HEK293 (cell line): ENCODE data around the gene DOCK1.

ENCODE experiments used
- CTCF ChIA-PET: fragments of 350-600 bp; formaldehyde crosslinking; extraction: SDS; loops from one replicate; lab custom pipeline; 2021; ENCODE audit warnings: antibody characterized with exemption; lab: Yijun Ruan, JAX
- POLR2A ChIA-PET: fragments of 300-600 bp; formaldehyde crosslinking; extraction: SDS; loops from one replicate; lab custom pipeline; 2020; ENCODE audit warnings: antibody characterized with exemption, inconsistent platforms; lab: Yijun Ruan, JAX
- H3K27ac ChIP-seq: fragments of 200-500 bp; sonication (Bioruptor generic); 2 replicates; pipeline ENCODE4 v1.5.1; 2014; ENCODE audit warnings: low read depth, low read length, control low read depth, inconsistent platforms; ENCODE audit errors: extremely low read depth
- H3K36me3 ChIP-seq, 2 experiments: fragments of 200-500 bp in 1 of 2; sonication (Bioruptor generic) in 1 of 2; 1 replicate in 1 of 2; 2 replicates in 1 of 2; pipeline ENCODE4 v1.5.1; 2014 to 2017; ENCODE audit warnings: inconsistent platforms in 2 of 2, low read length in 2 of 2; ENCODE audit not compliant: control insufficient read depth in 2 of 2, insufficient read depth in 1 of 2
- H3K4me1 ChIP-seq: fragments of 200-500 bp; sonication (Bioruptor generic); 2 replicates; pipeline ENCODE4 v1.5.1; 2014; ENCODE audit warnings: mild to moderate bottlenecking, low read length, inconsistent platforms; ENCODE audit not compliant: control insufficient read depth, insufficient read depth
- H3K4me3 ChIP-seq: 2 replicates; pipeline ENCODE4 v1.5.1; 2011; ENCODE audit warnings: low read depth, mild to moderate bottlenecking, control low read depth, low read length, moderate library complexity
- H3K9me3 ChIP-seq: fragments of 200-500 bp; sonication (Bioruptor generic); 2 replicates; pipeline ENCODE4 v1.5.1; 2014; ENCODE audit warnings: low read depth, low read length, inconsistent platforms; ENCODE audit not compliant: control insufficient read depth, insufficient read depth
- GLI2 ChIP-seq: fragments of 450-650 bp; formaldehyde crosslinking; IDR thresholded peaks from 2 replicates; pipeline ENCODE4; 2017; ENCODE audit warnings: missing biosample characterization, missing genetic modification characterization, low read depth, borderline replicate concordance
- KLF17 ChIP-seq: fragments of 450-650 bp; formaldehyde crosslinking; IDR thresholded peaks from 2 replicates; pipeline ENCODE4 v1.5.1; 2016; ENCODE audit warnings: missing biosample characterization, missing genetic modification characterization
- KLF7 ChIP-seq: fragments of 450-650 bp; formaldehyde crosslinking; IDR thresholded peaks from 2 replicates; pipeline ENCODE4 v1.5.1; 2016; ENCODE audit warnings: missing biosample characterization, missing genetic modification characterization, borderline replicate concordance
- SCRT1 ChIP-seq: fragments of 450-650 bp; formaldehyde crosslinking; IDR thresholded peaks from 2 replicates; pipeline ENCODE4 v1.5.1; 2016; ENCODE audit warnings: missing biosample characterization, missing genetic modification characterization, borderline replicate concordance
- WT1 ChIP-seq: fragments of 450-650 bp; formaldehyde crosslinking; IDR thresholded peaks from 2 replicates; pipeline ENCODE4 v1.5.1; 2016; ENCODE audit warnings: missing biosample characterization, missing genetic modification characterization
- ZBTB1 ChIP-seq: fragments of 450-650 bp; formaldehyde crosslinking; IDR thresholded peaks from 2 replicates; pipeline ENCODE4 v1.5.1; 2016; ENCODE audit warnings: missing biosample characterization, missing genetic modification characterization
- ZNF132 ChIP-seq: fragments of 450-650 bp; formaldehyde crosslinking; IDR thresholded peaks from 2 replicates; pipeline ENCODE4 v1.5.1; 2017; ENCODE audit warnings: missing biosample characterization, missing genetic modification characterization, borderline replicate concordance
- ZNF133 ChIP-seq: fragments of 450-650 bp; formaldehyde crosslinking; IDR thresholded peaks from 2 replicates; pipeline ENCODE4 v1.5.1; 2016; ENCODE audit warnings: missing biosample characterization, missing genetic modification characterization
- ZNF140 ChIP-seq: fragments of 450-650 bp; formaldehyde crosslinking; IDR thresholded peaks from 2 replicates; pipeline ENCODE4 v1.5.1; 2016; ENCODE audit warnings: missing biosample characterization, missing genetic modification characterization
- ZNF146 ChIP-seq: fragments of 450-650 bp; formaldehyde crosslinking; IDR thresholded peaks from 2 replicates; pipeline ENCODE4 v1.5.1; 2016; ENCODE audit warnings: missing biosample characterization, missing genetic modification characterization
- ZNF202 ChIP-seq: fragments of 450-650 bp; formaldehyde crosslinking; IDR thresholded peaks from 2 replicates; pipeline ENCODE4 v1.5.1; 2016; ENCODE audit warnings: missing biosample characterization, missing genetic modification characterization, borderline replicate concordance
- ZNF248 ChIP-seq: fragments of 450-650 bp; formaldehyde crosslinking; IDR thresholded peaks from 2 replicates; pipeline ENCODE4 v1.5.1; 2017; ENCODE audit warnings: missing biosample characterization, missing genetic modification characterization
- ZNF302 ChIP-seq: fragments of 450-650 bp; formaldehyde crosslinking; IDR thresholded peaks from 2 replicates; pipeline ENCODE4 v1.5.1; 2016; ENCODE audit warnings: missing biosample characterization, missing genetic modification characterization, low read depth
- ZNF311 ChIP-seq: fragments of 450-650 bp; formaldehyde crosslinking; IDR thresholded peaks from 2 replicates; pipeline ENCODE4 v1.5.1; 2017; ENCODE audit warnings: missing biosample characterization, missing genetic modification characterization, borderline replicate concordance
- ZNF398 ChIP-seq: fragments of 450-650 bp; formaldehyde crosslinking; IDR thresholded peaks from 2 replicates; pipeline ENCODE4 v1.5.1; 2017; ENCODE audit warnings: missing biosample characterization, missing genetic modification characterization
- ZNF501 ChIP-seq: fragments of 450-650 bp; formaldehyde crosslinking; IDR thresholded peaks from 2 replicates; pipeline ENCODE4 v1.5.1; 2016; ENCODE audit warnings: missing biosample characterization, missing genetic modification characterization
- ZNF548 ChIP-seq: fragments of 450-650 bp; formaldehyde crosslinking; IDR thresholded peaks from 2 replicates; pipeline ENCODE4 v1.5.1; 2016; ENCODE audit warnings: missing biosample characterization, missing genetic modification characterization
- ZNF558 ChIP-seq: fragments of 450-650 bp; formaldehyde crosslinking; IDR thresholded peaks from 2 replicates; pipeline ENCODE4 v1.5.1; 2016; ENCODE audit warnings: missing biosample characterization, missing genetic modification characterization
- ZNF561 ChIP-seq: fragments of 450-650 bp; IDR thresholded peaks from 2 replicates; pipeline ENCODE4 v1.5.1; 2018; ENCODE audit warnings: missing biosample characterization, missing genetic modification characterization, borderline replicate concordance
- ZNF660 ChIP-seq: fragments of 450-650 bp; IDR thresholded peaks from 2 replicates; pipeline ENCODE4 v1.5.1; 2018; ENCODE audit warnings: missing biosample characterization, mild to moderate bottlenecking, missing genetic modification characterization
- ZNF707 ChIP-seq: fragments of 450-650 bp; formaldehyde crosslinking; IDR thresholded peaks from 2 replicates; pipeline ENCODE4 v1.5.1; 2016; ENCODE audit warnings: missing biosample characterization, missing genetic modification characterization
- ZNF776 ChIP-seq: fragments of 450-650 bp; formaldehyde crosslinking; IDR thresholded peaks from 2 replicates; pipeline ENCODE4 v1.5.0; 2017; ENCODE audit warnings: missing biosample characterization, missing genetic modification characterization, borderline replicate concordance
- ZNF792 ChIP-seq: fragments of 450-650 bp; formaldehyde crosslinking; IDR thresholded peaks from 2 replicates; pipeline ENCODE4 v1.5.1; 2016; ENCODE audit warnings: missing biosample characterization, missing genetic modification characterization
- ZNF843 ChIP-seq: fragments of 450-650 bp; formaldehyde crosslinking; IDR thresholded peaks from 2 replicates; pipeline ENCODE4 v1.5.1; 2016; ENCODE audit warnings: missing biosample characterization, missing genetic modification characterization
- TF ChIP-seq, protein P1 (sequence below): fragments of 450-650 bp; formaldehyde crosslinking; IDR thresholded peaks from 2 replicates; pipeline ENCODE4 v1.5.1; 2016; ENCODE audit warnings: missing biosample characterization, missing genetic modification characterization

DOCK1 gene

DNA sequence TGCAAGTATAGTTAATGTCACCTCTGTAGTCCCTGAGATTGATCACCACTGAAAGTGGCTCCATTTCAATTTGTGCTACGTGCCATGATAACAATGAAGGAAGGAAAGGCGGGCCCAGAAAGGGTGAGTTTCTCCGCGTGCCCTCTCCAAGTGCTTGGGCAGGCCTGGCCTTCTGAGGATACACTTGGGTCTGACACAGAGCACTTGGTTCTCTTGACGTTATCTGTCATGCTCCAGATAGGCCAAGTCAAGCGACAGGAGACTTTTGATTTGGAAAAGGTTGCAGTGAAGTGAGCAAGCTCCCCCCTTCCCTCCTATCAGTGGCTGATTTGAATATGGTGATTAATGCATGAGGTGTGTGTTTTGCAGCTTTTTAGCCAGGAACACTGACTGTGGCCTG, 452.0 kb downstream of the DOCK1 start (continued):
- TF ChIP-seq ZNF707 (no peak), ZNF133 (no peak), ZNF792 (tag by site-specific recombination) (no peak)

- no peaks in the 10 kb centered on the region for H3K4me1 ChIP-seq
- H3K36me3 ChIP-seq: peaks cover 0 to 5% of the 10 kb centered on the region in 2 experiments; a peak in 2 of 3 replicates
- no peak for TF ChIP-seq SCRT1 (tag by site-specific recombination)
- TF ChIP-seq ZNF302 (tag by site-specific recombination): no peak
- no peak for TF ChIP-seq KLF7
- no peak for TF ChIP-seq ZNF248 (tag by site-specific recombination)
- no peak for TF ChIP-seq ZNF660 (tag by site-specific recombination)
- no peak for TF ChIP-seq ZNF398 (tag by site-specific recombination)
- no peak for TF ChIP-seq ZNF548 (tag by site-specific recombination)
- no peak for TF ChIP-seq GLI2 (tag by site-specific recombination)
- TF ChIP-seq ZNF776: no peak
- TF ChIP-seq WT1: no peak
- TF ChIP-seq, protein P1, sequence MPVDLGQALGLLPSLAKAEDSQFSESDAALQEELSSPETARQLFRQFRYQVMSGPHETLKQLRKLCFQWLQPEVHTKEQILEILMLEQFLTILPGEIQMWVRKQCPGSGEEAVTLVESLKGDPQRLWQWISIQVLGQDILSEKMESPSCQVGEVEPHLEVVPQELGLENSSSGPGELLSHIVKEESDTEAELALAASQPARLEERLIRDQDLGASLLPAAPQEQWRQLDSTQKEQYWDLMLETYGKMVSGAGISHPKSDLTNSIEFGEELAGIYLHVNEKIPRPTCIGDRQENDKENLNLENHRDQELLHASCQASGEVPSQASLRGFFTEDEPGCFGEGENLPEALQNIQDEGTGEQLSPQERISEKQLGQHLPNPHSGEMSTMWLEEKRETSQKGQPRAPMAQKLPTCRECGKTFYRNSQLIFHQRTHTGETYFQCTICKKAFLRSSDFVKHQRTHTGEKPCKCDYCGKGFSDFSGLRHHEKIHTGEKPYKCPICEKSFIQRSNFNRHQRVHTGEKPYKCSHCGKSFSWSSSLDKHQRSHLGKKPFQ (tag by site-specific recombination): no peak
- TF ChIP-seq ZBTB1: no peak
- no peak overlapping the region for H3K4me3 ChIP-seq
- H3K9me3 ChIP-seq: no peaks in the 10 kb centered on the region
- no peak overlapping the region for H3K27ac ChIP-seq
- POLR2A ChIA-PET: no interaction called here
- CTCF ChIA-PET: no interaction called here
These were observed 453.1 kb downstream of the DOCK1 start for GRCh38 chr10:127358337-127358736.

- Histone ChIP-seq H3K27ac (no peak overlapping the region), H3K36me3 (peaks cover 0 to 5% of the 10 kb centered on the region in 2 experiments; a peak in 2 of 3 replicates), H3K4me1 (no peaks in the 10 kb centered on the region), H3K4me3 (no peak overlapping the region), H3K9me3 (no peaks in the 10 kb centered on the region)
- TF ChIP-seq ZNF843 (no peak), ZNF132 (tag by site-specific recombination) (no peak), ZNF311 (tag by site-specific recombination) (no peak), ZNF501 (tag by site-specific recombination) (no peak), ZNF146 (tag by site-specific recombination) (no peak), ZNF202 (tag by site-specific recombination) (no peak), ZNF561 (tag by site-specific recombination) (no peak), ZNF140 (tag by site-specific recombination) (no peak), ZNF558 (tag by site-specific recombination) (no peak), KLF17 (tag by site-specific recombination) (no peak)
- TF ChIP-seq, protein P1 (tag by site-specific recombination): no peak
- ChIA-PET CTCF (interaction anchor here (0.5 kb wide), 1 partner anchor 126 kb away, joined by 4 read pairs; no protein-coding TSS in a partner anchor), POLR2A (no interaction called here)
These were observed 458.8 kb downstream of the DOCK1 start for GRCh38 chr10:127364034-127364433.
